H1 (cell line): ENCODE data around the gene ZNF705A. TPM values are rescaled to one million over a fixed set of nuclear protein-coding genes. Genes with fewer than 3 reads are reported as not detected.
"Not testable (repeated sequence)": the region's sequence is repeated elsewhere in the genome, so short reads cannot be mapped to it uniquely, and the experiment has no call there.

Experiments
- CTCF ChIA-PET: fragments of 300-600 bp; sonication (Branson Sonifier 250); formaldehyde crosslinking; loops from one replicate; lab custom pipeline; 2021; ENCODE audit not compliant: partially characterized antibody; lab: Charles Lee
- POLR2A ChIA-PET: fragments of 300-600 bp; sonication (Branson Sonifier 250); formaldehyde crosslinking; loops from one replicate; lab custom pipeline; 2021; ENCODE audit warnings: inconsistent platforms; ENCODE audit not compliant: partially characterized antibody; lab: Charles Lee
- DNase-seq, 2 experiments: peaks; one replicate each; pipeline versions ENCODE4 v3.0.0 to v3.0.0-alpha.2; 2010 to 2022; ENCODE audit warnings: low spot score in 2 of 2, low read depth in 1 of 2, mixed read lengths in 1 of 2
- FAIRE-seq: peaks from 2 replicates; lab custom pipeline; 2011; peaks lifted over from hg19 to GRCh38; lab: Jason Lieb, UNC
- H2AFZ ChIP-seq: 2 replicates; pipeline ENCODE4 v1.8.1; 2012; ENCODE audit warnings: low read length, inconsistent platforms
- H2AK5ac ChIP-seq: 2 replicates; pipeline ENCODE4 v1.6.1; 2013; ENCODE audit warnings: low read depth, low read length
- H2BK120ac ChIP-seq: replicated peaks from 2 replicates; pipeline ENCODE3; 2013; ENCODE audit warnings: low read depth, low read length, inconsistent platforms
- H2BK12ac ChIP-seq: 2 replicates; pipeline ENCODE4 v1.6.1; 2013; ENCODE audit warnings: low read depth, low read length
- H2BK15ac ChIP-seq: 2 replicates; pipeline ENCODE4 v1.6.1; 2013; ENCODE audit warnings: low read length
- H2BK20ac ChIP-seq: 2 replicates; pipeline ENCODE4 v1.6.1; 2013; ENCODE audit warnings: low read length
- H2BK5ac ChIP-seq: 2 replicates; pipeline ENCODE4 v1.6.1; 2013; ENCODE audit warnings: low read depth, low read length
- H3K14ac ChIP-seq: 2 replicates; pipeline ENCODE4 v1.6.1; 2013; ENCODE audit warnings: inconsistent platforms; ENCODE audit not compliant: insufficient read length
- H3K18ac ChIP-seq: 2 replicates; pipeline ENCODE4 v1.6.1; 2013; ENCODE audit warnings: low read length; ENCODE audit errors: extremely low read depth
- H3K23ac ChIP-seq: 2 replicates; pipeline ENCODE4 v1.6.1; 2013; ENCODE audit warnings: inconsistent platforms; ENCODE audit not compliant: insufficient read length
- H3K23me2 ChIP-seq: 2 replicates; pipeline ENCODE4 v1.6.1; 2013; ENCODE audit warnings: low read depth, low read length
- H3K27ac ChIP-seq: 2 replicates; pipeline ENCODE4 v1.6.1; 2011; ENCODE audit warnings: low read depth, low read length, inconsistent platforms
- H3K27me3 ChIP-seq, 4 experiments: replicated peaks in 1 of 4; 1 replicate in 1 of 4; 2 replicates in 3 of 4; pipeline versions ENCODE4 v1.6.1 to v1.8.1; 2011 to 2013; ENCODE audit warnings: low read length in 3 of 4, mild to moderate bottlenecking in 3 of 4, inconsistent platforms in 2 of 4, mixed read lengths in 2 of 4, moderate library complexity in 1 of 4; ENCODE audit not compliant: control insufficient read depth in 3 of 4, insufficient read depth in 3 of 4; ENCODE audit errors: extremely low read depth in 1 of 4
- H3K36me3 ChIP-seq, 4 experiments: 2 replicates each; pipeline versions ENCODE4 v1.6.1 to v1.8.1; 2011 to 2013; ENCODE audit warnings: mild to moderate bottlenecking in 4 of 4, low read length in 3 of 4, moderate library complexity in 2 of 4, control low read depth in 1 of 4, inconsistent platforms in 1 of 4; ENCODE audit not compliant: insufficient read depth in 4 of 4, control insufficient read depth in 2 of 4
- H3K4ac ChIP-seq: replicated peaks from 2 replicates; pipeline ENCODE3; 2013; ENCODE audit warnings: low read length, low read depth, mixed read lengths, inconsistent platforms; ENCODE audit not compliant: insufficient read length
- H3K4me1 ChIP-seq, 4 experiments: replicated peaks in 1 of 4; 1 replicate in 1 of 4; 2 replicates in 3 of 4; pipeline versions ENCODE4 v1.6.1 to v1.8.1; 2011 to 2013; ENCODE audit warnings: low read length in 3 of 4, inconsistent platforms in 2 of 4, mixed read lengths in 1 of 4; ENCODE audit not compliant: insufficient read depth in 4 of 4, control insufficient read depth in 3 of 4
- H3K4me2 ChIP-seq, 2 experiments: 2 replicates each; pipeline versions ENCODE4 v1.6.1 to v1.8.1; 2011 to 2013; ENCODE audit warnings: low read depth in 2 of 2, low read length in 2 of 2, control low read depth in 1 of 2, inconsistent platforms in 1 of 2, mild to moderate bottlenecking in 1 of 2; ENCODE audit not compliant: insufficient read depth in 1 of 2
- H3K4me3 ChIP-seq, 4 experiments: fragments of 200-600, 300-600 bp in 1 of 4; sonication (generic), shearing (Covaris generic), sonication (Bioruptor Twin) in 1 of 4; 2 replicates each; pipeline versions ENCODE4 v1.5.1 to v1.8.1; 2011 to 2016; ENCODE audit warnings: low read length in 4 of 4, low read depth in 3 of 4, control low read depth in 2 of 4, inconsistent platforms in 2 of 4, mild to moderate bottlenecking in 2 of 4, mixed read lengths in 1 of 4, moderate library complexity in 1 of 4; ENCODE audit not compliant: insufficient read depth in 2 of 4; ENCODE audit errors: extremely low read depth in 1 of 4
- H3K56ac ChIP-seq: replicated peaks from 2 replicates; pipeline ENCODE3; 2013; ENCODE audit warnings: low read depth, mild to moderate bottlenecking, mixed read lengths, low read length, inconsistent platforms; ENCODE audit not compliant: insufficient read length
- H3K79me1 ChIP-seq: 2 replicates; pipeline ENCODE4 v1.6.1; 2013; ENCODE audit warnings: low read depth, low read length, control low read depth
- H3K79me2 ChIP-seq, 2 experiments: 2 replicates each; pipeline versions ENCODE4 v1.6.1 to v1.8.1; 2012 to 2013; ENCODE audit warnings: low read length in 2 of 2, mild to moderate bottlenecking in 2 of 2, inconsistent platforms in 1 of 2; ENCODE audit not compliant: insufficient read depth in 2 of 2, control insufficient read depth in 1 of 2
- H3K9ac ChIP-seq, 4 experiments: replicated peaks in 1 of 4; 1 replicate in 1 of 4; 2 replicates in 3 of 4; pipeline versions ENCODE4 v1.6.1 to v1.8.1; 2011 to 2013; ENCODE audit warnings: low read depth in 3 of 4, low read length in 3 of 4, control low read depth in 2 of 4, mild to moderate bottlenecking in 2 of 4, moderate library complexity in 2 of 4, inconsistent platforms in 1 of 4; ENCODE audit errors: extremely low read depth in 1 of 4
- H3K9me3 ChIP-seq, 2 experiments: 2 replicates each; pipeline versions ENCODE4 v1.6.1 to v1.8.1; 2012 to 2013; ENCODE audit warnings: mild to moderate bottlenecking in 2 of 2, moderate library complexity in 2 of 2, control low read depth in 1 of 2, inconsistent platforms in 1 of 2, low read depth in 1 of 2, low read length in 1 of 2, mixed read lengths in 1 of 2; ENCODE audit not compliant: insufficient read depth in 2 of 2
- H4K20me1 ChIP-seq, 2 experiments: replicated peaks in 1 of 2; 2 replicates each; pipeline versions ENCODE3 to v1.8.1; 2011 to 2013; ENCODE audit warnings: inconsistent platforms in 2 of 2, low read length in 2 of 2, mild to moderate bottlenecking in 1 of 2; ENCODE audit not compliant: insufficient read depth in 2 of 2, control insufficient read depth in 1 of 2
- H4K5ac ChIP-seq: 2 replicates; pipeline ENCODE4 v1.6.1; 2013; ENCODE audit warnings: low read length, low read depth, mixed read lengths, inconsistent platforms; ENCODE audit not compliant: insufficient read length
- H4K8ac ChIP-seq: 2 replicates; pipeline ENCODE4 v1.8.0; 2013; ENCODE audit warnings: mild to moderate bottlenecking, moderate library complexity, low read length, inconsistent platforms; ENCODE audit not compliant: insufficient read depth; ENCODE audit errors: extremely low read depth
- H4K91ac ChIP-seq: replicated peaks from 2 replicates; pipeline ENCODE3; 2013; ENCODE audit warnings: low read length, mixed read lengths, inconsistent platforms; ENCODE audit not compliant: insufficient read length
- NRF1 ChIP-seq: IDR thresholded peaks from 2 replicates; pipeline ENCODE4 v1.6.1; 2011; ENCODE audit warnings: mild to moderate bottlenecking, low read depth, low read length, improper control_type of control experiment
- PHF8 ChIP-seq: fragments of 200-600 bp; sonication (generic); conservative IDR thresholded peaks from 2 replicates; pipeline ENCODE4 v1.7.1; 2012; ENCODE audit warnings: low read depth, mild to moderate bottlenecking, inconsistent platforms, low read length, moderate library complexity
- POLR2A ChIP-seq, 2 experiments: IDR thresholded peaks; 1 replicate in 1 of 2; 2 replicates in 1 of 2; pipeline ENCODE4 v1.6.1; 2011; ENCODE audit warnings: low read depth in 2 of 2, low read length in 2 of 2, mild to moderate bottlenecking in 2 of 2; ENCODE audit errors: control extremely low read depth in 1 of 2
- RAD21 ChIP-seq, 2 experiments: IDR thresholded peaks in 1 of 2; conservative IDR thresholded peaks in 1 of 2; 2 replicates each; pipeline ENCODE4 v1.6.1; 2011; ENCODE audit warnings: low read depth in 2 of 2, low read length in 2 of 2, improper control_type of control experiment in 1 of 2, inconsistent platforms in 1 of 2, mild to moderate bottlenecking in 1 of 2, moderate library complexity in 1 of 2
- WGBS, 2 experiments: shearing (Covaris generic) in 1 of 2; methylation state at CpG; one replicate each; pipeline versions ENCODE4 v1.1.6 to v1.1.7; 2013 to 2015; ENCODE audit warnings: low lambda C conversion rate in 2 of 2, mixed read lengths in 2 of 2, inconsistent platforms in 1 of 2, low coverage in 1 of 2, missing lambda C conversion rate in 1 of 2; ENCODE audit not compliant: insufficient replicate concordance in 2 of 2, insufficient coverage in 1 of 2, insufficient read length in 1 of 2; ENCODE audit errors: extremely low coverage in 1 of 2, missing lambda C conversion rate in 1 of 2; 5-methylcytosine and 5-hydroxymethylcytosine counted together
- polyA plus RNA-seq, 7 experiments: library from polyadenylated mRNA; depleted of rRNA in 3 of 7; stranded (reverse) in 5 of 7; unstranded in 2 of 7; fragments of >200 nt in 5 of 7; fragments of 200-250 nt in 2 of 7; gene quantifications; 1 replicate in 5 of 7; 2 replicates in 1 of 7; 4 replicates in 1 of 7; pipeline versions ENCODE4 v1.2.1 to v1.2.3, GENCODE V29; 2011 to 2013; ENCODE audit warnings: missing spikeins in 2 of 7, mixed read lengths in 2 of 7
- total RNA-seq: library from RNA; stranded (reverse); fragmentation: NEBNext Ultra II Directional; extraction: Animal tissue kit (Norgen Biotek cat#: 25700); gene quantifications from 2 replicates; pipeline ENCODE4 v1.2.1, GENCODE V29; 2021
- TF ChIP-seq, protein P1 (sequence below), 3 experiments: IDR thresholded peaks; 1 replicate in 2 of 3; 2 replicates in 1 of 3; pipeline versions ENCODE4 v1.5.1 to v1.6.1; 2011; ENCODE audit warnings: low read length in 3 of 3, mild to moderate bottlenecking in 3 of 3, inconsistent platforms in 2 of 3, low read depth in 1 of 3, moderate library complexity in 1 of 3; ENCODE audit not compliant: insufficient read depth in 1 of 3; ENCODE audit errors: control extremely low read depth in 1 of 3

Gene ZNF705A
- total and polyA plus RNA-seq, 2 of the 8 experiments (the other 6 are each of a cell fraction or from before 2014, with no cell fraction given) = not detected

DNA sequence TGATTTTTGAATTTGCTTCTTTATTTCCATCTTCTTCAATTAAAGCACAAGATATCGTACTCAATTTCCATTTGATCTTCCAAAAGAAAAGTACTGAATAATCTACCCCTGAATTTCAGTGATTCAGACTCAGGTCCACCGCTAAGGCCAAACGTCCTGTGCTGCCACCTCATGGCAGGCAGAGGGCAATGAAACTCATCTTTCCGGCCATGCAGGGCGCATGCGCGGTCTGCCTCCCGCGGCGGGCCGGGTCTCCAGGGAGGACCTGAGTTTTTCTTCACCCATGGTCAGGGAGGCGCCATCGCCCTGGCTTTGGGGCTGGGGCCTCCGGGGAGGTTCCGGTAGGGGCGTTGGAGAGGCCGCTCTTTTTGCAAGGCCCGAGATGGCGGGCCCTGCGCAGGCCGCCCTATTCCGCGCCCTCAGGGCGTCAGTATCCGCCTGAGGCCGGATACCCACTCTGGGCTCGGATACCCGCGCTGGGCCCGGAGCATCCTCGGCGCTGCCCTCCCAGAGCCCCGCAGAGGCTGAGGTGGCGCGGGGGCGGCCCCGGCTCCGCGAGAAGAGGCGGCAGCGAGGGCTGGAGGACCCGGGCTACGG lies 23.3 kb downstream of the ZNF705A start:
- WGBS, 2 experiments = 15% methylated on average over 30 of the region's 43 CpGs; no CpG with 5 or more reads in 1 of the 2 experiments
- H3K9me3 ChIP-seq, H2AK5ac ChIP-seq, H3K23me2 ChIP-seq, H3K18ac ChIP-seq, H2BK5ac ChIP-seq, POLR2A ChIA-PET, H3K4me1 ChIP-seq, H3K23ac ChIP-seq, H3K36me3 ChIP-seq, H3K79me2 ChIP-seq, H2BK15ac ChIP-seq, H3K14ac ChIP-seq, FAIRE-seq, H3K4ac ChIP-seq, H4K5ac ChIP-seq, H4K91ac ChIP-seq, H3K56ac ChIP-seq, H4K8ac ChIP-seq, H3K27me3 ChIP-seq, H4K20me1 ChIP-seq, H2BK12ac ChIP-seq, H3K79me1 ChIP-seq, H2BK120ac ChIP-seq, H3K27ac ChIP-seq, H2BK20ac ChIP-seq: not testable (repeated sequence)
- DNase-seq = peak; percentile 39 to 85
- Histone ChIP-seq H3K4me2 (peak overlapping the region in 1 of 2 experiments; percentile 46; a peak in 2 of 4 replicates), H3K4me3 (peak overlapping the region; percentile 21 to 54 (median 34); a peak in 5 of 8 replicates), H3K9ac (peak overlapping the region in 2 of 4 experiments; percentile 22 to 53; a peak in 3 of 7 replicates), H2AFZ (peak overlapping the region; percentile 50; the same call in 1 of the 2 replicates)
- CTCF ChIA-PET = interaction anchor here (0.7 to 1.0 kb wide), 2 partner anchors 24 to 71 kb away, joined by 3 read pairs; partner anchors contain the start of gene ZNF705A
- TF ChIP-seq PHF8 (peak; percentile 51; the same call in 1 of the 2 replicates), RAD21 (IDR thresholded peaks at IDR 0.05 in 1 of 2, conservative IDR thresholded peaks at IDR 0.05 in 1 of 2; ENCODE audit: low read depth in 2 of 2, low read length in 2 of 2) (peak; percentile 40 to 56; a peak in 3 of 4 replicates), NRF1 (peak; percentile 29; the same call in 1 of the 2 replicates), POLR2A (IDR thresholded peaks at IDR 0.05; ENCODE audit: control extremely low read depth in 1 of 2, low read depth in 2 of 2, low read length in 2 of 2) (peak in 1 of 2 experiments; percentile 49; a peak in 1 of 3 replicates)
- TF ChIP-seq, protein P1, sequence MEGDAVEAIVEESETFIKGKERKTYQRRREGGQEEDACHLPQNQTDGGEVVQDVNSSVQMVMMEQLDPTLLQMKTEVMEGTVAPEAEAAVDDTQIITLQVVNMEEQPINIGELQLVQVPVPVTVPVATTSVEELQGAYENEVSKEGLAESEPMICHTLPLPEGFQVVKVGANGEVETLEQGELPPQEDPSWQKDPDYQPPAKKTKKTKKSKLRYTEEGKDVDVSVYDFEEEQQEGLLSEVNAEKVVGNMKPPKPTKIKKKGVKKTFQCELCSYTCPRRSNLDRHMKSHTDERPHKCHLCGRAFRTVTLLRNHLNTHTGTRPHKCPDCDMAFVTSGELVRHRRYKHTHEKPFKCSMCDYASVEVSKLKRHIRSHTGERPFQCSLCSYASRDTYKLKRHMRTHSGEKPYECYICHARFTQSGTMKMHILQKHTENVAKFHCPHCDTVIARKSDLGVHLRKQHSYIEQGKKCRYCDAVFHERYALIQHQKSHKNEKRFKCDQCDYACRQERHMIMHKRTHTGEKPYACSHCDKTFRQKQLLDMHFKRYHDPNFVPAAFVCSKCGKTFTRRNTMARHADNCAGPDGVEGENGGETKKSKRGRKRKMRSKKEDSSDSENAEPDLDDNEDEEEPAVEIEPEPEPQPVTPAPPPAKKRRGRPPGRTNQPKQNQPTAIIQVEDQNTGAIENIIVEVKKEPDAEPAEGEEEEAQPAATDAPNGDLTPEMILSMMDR (IDR thresholded peaks at IDR 0.05; ENCODE audit: control extremely low read depth in 1 of 3, insufficient read depth in 1 of 3, low read depth in 1 of 3, low read length in 3 of 3) = peak; percentile 46 to 57 (median 50); a peak in 3 of 4 replicates
